ES-I3 (cell line): ENCODE data around the gene DRG2.

Experiments
- H3K36me3 ChIP-seq: 2 replicates; pipeline ENCODE4 v1.6.1; 2013; ENCODE audit warnings: mild to moderate bottlenecking, low read length, control low read depth, moderate library complexity; ENCODE audit not compliant: insufficient read depth
- H3K4me1 ChIP-seq: 2 replicates; pipeline ENCODE4 v1.6.1; 2013; ENCODE audit warnings: mild to moderate bottlenecking, control low read depth, low read length; ENCODE audit not compliant: insufficient read depth
- H3K9ac ChIP-seq: 2 replicates; pipeline ENCODE4 v1.6.1; 2013; ENCODE audit warnings: low read depth, mild to moderate bottlenecking, low read length, moderate library complexity
- H3K9me3 ChIP-seq: 2 replicates; pipeline ENCODE4 v1.6.1; 2013; ENCODE audit warnings: mild to moderate bottlenecking, low read length, moderate library complexity; ENCODE audit not compliant: control insufficient read depth, insufficient read depth

DRG2 gene

DNA sequence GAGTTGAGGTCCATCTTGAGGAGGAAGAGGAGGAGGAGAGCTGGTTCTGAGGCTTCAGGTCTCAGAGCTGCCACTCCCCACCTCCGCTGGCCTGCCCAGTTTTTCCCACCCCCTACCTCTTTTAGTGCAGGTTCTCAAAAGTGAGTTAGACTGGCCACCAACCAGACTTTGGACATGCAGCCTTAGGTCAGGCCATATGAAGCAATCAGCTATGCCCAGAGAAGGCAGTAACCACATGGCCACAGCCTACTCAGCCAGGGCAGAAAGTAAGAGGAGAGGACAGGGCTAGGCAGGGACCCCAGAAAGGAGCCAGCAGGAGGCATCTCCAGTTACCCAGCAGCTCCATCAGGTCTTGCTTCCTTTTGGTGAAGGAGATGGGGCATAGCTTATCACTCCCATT is 29.8 kb downstream of the DRG2 start:
- H3K9ac ChIP-seq = no peak overlapping the region

DNA sequence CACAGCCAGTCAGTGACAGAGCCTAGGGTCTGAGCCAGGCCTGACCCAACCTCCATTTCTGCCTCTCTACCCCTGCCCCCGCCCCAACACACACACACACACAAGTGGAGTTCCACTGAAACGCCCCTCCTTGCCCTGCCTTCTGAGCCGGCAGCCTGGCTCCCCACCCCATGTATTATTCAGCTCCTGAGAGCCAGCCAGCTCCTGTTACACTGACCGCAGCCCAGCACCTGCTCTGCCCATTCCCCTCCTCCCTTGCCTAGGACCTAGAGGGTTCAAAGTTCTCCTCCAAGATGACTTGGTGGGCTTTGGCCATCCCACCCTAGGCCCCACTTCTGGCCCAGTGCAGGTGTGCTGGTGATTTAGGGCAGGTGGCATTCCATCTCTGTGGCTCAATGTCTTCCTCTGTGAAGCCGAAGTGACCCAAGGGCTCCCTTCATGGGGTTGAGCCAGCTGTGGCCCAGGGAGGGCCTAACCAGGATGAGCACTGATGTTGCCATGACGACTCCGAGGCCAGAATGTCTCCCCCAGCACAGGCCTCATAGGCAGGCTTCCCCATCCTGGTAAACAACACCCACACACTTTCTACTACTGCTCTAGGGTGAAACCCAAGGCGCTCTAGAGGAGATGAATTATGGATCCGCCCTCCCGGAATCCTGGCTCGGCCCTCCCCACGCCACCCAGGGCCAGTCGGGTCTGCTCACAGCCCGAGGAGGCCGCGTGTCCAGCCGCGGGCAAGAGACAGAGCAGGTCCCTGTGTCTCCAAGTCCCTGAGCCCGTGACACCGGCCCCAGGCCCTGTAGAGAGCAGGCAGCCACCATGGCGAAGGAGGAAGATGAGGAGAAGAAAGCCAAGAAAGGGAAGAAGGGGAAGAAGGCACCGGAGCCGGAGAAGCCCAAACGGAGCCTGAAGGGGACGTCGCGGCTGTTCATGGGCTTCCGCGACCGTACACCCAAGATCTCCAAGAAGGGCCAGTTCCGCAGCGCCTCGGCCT is 30.5 kb downstream of the DRG2 start:
- H3K9me3 ChIP-seq = peaks cover 4% of the 10 kb centered on the region; the same call in 1 of the 2 replicates
- no peaks in the 10 kb centered on the region for H3K36me3 ChIP-seq
- H3K9ac ChIP-seq = no peak overlapping the region
- no peaks in the 10 kb centered on the region; the same call in 1 of the 2 replicates for H3K4me1 ChIP-seq

More for the DNA sequence above, 29.8 kb downstream of the DRG2 start:
- H3K4me1 ChIP-seq = no peaks in the 10 kb centered on the region; the same call in 1 of the 2 replicates
- no peaks in the 10 kb centered on the region for H3K36me3 ChIP-seq
- peaks cover 4% of the 10 kb centered on the region; the same call in 1 of the 2 replicates for H3K9me3 ChIP-seq

DNA sequence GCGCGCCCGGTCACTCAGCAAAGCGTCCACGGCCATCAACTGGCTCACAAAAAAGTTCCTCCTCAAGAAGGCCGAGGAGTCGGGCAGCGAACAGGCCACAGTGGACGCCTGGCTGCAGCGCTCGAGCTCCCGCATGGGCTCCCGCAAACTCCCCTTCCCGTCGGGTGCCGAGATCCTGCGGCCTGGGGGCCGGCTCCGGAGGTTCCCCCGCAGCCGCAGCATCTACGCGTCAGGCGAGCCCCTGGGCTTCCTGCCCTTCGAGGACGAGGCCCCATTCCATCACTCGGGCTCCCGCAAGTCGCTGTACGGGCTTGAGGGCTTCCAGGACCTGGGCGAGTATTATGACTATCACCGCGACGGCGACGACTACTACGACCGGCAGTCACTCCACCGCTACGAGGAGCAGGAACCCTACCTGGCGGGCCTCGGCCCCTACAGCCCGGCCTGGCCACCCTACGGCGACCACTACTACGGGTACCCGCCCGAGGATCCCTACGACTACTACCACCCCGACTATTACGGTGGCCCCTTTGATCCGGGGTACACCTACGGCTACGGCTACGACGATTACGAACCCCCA is 31.5 kb downstream of the DRG2 start:
- no peak overlapping the region for H3K9ac ChIP-seq
- peaks cover 4% of the 10 kb centered on the region; the same call in 1 of the 2 replicates for H3K9me3 ChIP-seq
- H3K4me1 ChIP-seq = no peaks in the 10 kb centered on the region
- no peaks in the 10 kb centered on the region for H3K36me3 ChIP-seq

DNA sequence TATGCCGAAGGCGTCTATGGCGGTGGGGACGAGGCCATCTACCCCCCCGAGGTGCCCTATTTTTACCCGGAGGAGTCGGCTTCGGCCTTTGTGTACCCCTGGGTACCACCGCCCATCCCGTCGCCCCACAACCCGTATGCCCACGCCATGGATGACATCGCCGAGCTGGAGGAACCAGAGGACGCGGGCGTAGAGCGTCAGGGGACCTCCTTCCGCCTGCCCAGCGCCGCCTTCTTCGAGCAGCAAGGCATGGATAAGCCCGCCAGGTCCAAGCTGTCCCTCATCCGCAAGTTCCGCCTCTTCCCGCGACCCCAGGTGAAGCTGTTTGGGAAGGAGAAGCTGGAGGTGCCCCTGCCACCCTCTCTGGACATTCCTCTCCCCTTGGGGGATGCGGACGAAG is 32.2 kb downstream of the DRG2 start:
- Histone ChIP-seq H3K36me3 (no peaks in the 10 kb centered on the region), H3K9me3 (peaks cover 4% of the 10 kb centered on the region; the same call in 1 of the 2 replicates), H3K9ac (no peak overlapping the region), H3K4me1 (no peaks in the 10 kb centered on the region)

DNA sequence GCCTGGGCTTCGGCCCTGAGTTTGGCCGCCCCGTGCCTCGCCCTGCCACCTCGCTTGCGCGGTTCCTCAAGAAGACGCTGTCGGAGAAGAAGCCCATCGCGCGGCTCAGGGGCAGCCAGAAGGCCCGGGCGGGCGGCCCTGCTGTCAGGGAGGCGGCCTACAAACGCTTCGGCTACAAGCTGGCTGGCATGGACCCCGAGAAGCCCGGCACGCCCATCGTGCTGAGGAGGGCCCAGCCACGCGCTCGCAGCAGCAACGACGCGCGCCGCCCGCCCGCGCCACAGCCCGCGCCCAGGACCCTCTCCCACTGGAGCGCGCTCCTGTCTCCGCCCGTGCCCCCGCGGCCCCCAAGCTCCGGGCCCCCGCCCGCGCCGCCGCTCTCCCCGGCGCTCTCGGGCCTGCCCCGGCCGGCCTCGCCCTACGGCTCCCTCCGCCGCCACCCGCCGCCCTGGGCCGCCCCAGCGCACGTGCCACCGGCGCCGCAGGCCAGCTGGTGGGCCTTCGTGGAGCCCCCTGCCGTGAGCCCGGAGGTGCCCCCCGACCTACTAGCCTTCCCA is 32.8 kb downstream of the DRG2 start:
- peaks cover 4% of the 10 kb centered on the region; the same call in 1 of the 2 replicates for H3K9me3 ChIP-seq
- no peaks in the 10 kb centered on the region for H3K36me3 ChIP-seq
- H3K4me1 ChIP-seq = no peaks in the 10 kb centered on the region
- H3K9ac ChIP-seq = no peak overlapping the region

DNA sequence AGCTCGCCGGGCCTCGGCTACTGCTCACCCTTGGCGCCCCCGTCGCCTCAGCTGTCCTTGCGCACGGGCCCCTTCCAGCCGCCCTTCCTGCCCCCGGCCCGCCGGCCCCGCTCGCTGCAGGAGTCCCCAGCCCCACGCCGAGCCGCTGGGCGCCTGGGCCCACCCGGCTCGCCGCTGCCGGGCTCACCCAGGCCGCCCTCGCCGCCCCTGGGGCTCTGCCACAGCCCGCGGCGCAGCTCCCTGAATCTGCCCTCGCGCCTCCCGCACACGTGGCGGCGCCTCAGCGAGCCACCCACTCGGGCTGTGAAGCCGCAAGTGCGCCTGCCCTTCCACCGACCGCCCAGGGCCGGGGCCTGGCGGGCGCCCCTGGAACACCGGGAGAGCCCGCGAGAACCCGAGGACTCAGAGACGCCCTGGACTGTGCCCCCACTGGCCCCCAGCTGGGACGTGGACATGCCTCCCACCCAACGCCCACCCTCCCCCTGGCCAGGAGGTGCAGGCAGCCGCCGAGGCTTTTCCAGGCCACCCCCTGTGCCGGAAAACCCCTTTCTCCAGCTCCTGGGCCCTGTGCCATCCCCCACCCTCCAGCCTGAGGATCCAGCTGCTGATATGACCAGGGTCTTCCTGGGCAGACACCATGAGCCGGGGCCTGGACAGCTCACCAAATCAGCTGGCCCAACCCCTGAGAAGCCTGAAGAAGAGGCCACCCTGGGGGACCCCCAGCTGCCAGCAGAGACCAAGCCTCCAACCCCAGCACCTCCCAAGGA is 33.6 kb downstream of the DRG2 start:
- no peak overlapping the region for H3K9ac ChIP-seq

DNA sequence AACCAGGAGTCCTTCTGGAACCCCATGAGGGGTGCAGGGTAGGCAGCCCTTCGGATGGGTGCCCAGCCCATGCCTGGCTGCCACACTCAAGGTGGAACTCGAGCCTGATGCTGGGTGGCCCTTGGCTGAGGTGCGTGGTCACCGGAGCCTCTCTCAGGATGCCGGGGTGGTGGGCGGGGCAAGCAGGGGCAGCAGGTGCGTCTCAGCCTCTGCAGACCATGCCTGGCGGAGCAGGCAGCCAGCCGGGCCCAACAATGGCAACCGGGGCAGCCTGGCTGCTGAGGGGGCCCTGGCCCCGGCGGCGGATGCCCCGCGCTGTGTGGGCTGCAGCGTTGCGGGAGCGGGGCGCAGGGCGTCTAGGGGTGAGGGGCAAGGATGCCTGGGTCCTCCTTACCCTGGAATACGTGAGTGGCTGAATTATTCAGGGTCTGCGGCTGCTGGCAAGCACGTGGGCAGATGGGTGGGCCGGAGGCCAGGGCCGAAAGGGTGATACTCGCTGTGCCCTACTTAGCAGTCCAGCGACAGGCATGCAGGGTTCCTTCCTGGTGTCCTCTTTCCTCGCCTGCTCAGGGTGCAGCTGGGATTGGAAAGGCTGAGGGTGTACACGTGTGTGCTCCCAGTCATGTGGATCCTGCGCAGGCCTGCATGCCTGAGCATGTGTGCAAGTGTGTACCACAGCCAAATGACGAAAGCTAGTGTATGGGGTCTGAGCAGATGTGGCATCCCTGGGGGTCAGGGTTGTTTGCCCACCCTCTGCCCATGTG is 35.4 kb downstream of the DRG2 start:
- peaks cover 4% of the 10 kb centered on the region; the same call in 1 of the 2 replicates for H3K9me3 ChIP-seq
- no peaks in the 10 kb centered on the region for H3K36me3 ChIP-seq
- H3K9ac ChIP-seq = no peak overlapping the region
- H3K4me1 ChIP-seq = no peaks in the 10 kb centered on the region

More for the DNA sequence above, 33.6 kb downstream of the DRG2 start:
- Histone ChIP-seq H3K4me1 (no peaks in the 10 kb centered on the region), H3K36me3 (no peaks in the 10 kb centered on the region), H3K9me3 (peaks cover 4% of the 10 kb centered on the region; the same call in 1 of the 2 replicates)

DNA sequence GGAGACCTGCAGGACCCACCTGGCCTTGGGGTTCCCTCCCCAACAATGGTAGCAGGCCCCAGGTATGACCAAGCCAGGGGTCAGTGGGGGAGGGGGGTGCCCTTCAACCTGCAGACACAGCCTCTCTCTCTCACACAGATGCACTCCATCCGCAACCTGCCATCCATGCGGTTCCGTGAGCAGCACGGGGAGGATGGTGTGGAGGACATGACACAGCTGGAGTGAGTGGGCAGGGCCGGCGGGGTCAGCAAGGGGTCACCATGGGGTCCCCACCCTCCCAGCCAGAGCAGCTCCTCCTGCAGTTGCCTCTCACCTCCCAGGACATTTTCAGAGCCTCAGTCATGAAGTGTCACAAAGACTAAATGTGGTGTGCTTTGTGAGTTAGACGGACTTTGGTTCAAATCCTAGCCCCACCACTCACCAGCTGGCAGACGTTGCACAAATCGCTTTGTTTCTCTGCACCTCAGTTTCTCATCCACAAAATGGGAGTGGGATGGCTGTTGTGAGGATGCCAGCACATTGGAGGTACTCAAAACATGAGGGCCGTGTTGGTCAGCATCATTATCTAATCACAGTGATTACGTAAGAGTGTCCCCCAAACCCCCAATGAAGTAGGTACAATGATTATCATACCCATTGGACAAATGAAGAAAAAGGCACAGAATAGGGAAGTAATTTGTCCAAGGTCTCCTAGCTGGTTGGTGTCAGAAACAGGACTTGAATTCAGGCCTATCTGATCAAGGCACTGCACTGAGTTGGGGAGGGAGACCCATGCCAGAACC is 36.8 kb downstream of the DRG2 start:
- Histone ChIP-seq H3K4me1 (no peaks in the 10 kb centered on the region), H3K9ac (no peak overlapping the region), H3K36me3 (no peaks in the 10 kb centered on the region), H3K9me3 (no peaks in the 10 kb centered on the region)

DNA sequence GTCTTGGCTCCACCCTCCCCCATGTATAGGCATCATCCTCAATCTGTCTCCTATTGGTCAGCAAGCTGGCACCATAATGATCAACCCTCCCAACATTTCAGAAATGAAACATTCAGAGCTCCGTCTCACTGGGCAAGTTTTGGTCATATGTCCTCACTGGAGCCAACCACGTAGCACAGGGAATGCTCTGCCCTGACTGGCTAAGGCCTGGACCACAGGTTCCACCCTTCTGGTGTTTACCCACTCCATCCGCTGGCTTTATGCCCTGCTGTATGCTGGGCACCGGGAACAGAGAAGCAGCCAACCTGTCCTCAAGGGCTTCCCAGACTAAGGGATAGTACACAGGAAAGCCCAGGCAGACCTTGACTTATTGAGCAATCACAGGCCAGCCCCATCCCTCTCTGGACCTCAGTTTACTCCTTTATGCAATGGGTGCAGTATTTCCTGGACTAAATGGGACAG is 41.3 kb downstream of the DRG2 start:
- Histone ChIP-seq H3K4me1 (no peaks in the 10 kb centered on the region), H3K9ac (no peak overlapping the region), H3K36me3 (no peaks in the 10 kb centered on the region), H3K9me3 (no peaks in the 10 kb centered on the region)

DNA sequence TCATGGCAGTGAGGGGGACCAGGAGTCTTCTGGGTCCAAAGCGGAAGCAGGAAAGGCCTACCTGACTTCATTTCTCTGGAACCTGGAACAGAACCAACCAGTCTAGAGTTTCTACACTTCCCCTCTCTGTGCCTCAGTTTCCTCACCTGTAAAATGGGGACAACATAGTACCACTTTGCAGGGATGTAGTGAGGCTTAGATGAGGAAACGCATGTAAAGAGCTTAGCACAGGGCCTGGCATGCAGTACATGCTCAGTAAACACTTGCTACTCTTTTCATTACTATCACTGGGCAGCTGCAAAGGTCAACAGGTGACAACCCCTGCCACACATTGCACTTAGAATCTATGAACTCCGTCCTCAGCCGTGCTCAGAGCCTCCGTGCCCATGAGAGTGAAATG is 45.0 kb downstream of the DRG2 start:
- Histone ChIP-seq H3K9ac (no peak overlapping the region), H3K36me3 (no peaks in the 10 kb centered on the region), H3K4me1 (no peaks in the 10 kb centered on the region; the same call in 1 of the 2 replicates), H3K9me3 (no peaks in the 10 kb centered on the region)

DNA sequence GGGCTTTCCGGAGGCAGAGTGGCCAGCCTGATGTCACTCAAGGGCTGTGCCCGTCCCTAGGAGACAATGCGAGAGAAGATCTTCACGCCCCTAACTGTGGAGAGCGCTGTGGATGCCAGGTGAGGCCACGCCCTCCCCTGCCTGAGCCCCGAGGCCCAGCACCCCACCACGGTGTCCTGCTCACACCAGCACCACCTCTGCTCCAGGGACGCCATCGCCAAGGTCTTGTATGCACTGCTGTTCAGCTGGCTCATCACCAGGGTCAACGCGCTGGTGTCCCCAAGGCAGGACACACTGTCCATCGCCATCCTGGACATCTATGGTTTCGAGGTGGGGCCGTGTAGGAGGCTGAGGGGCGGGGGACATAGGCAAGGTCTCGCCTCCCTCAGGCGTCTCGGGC is 48.6 kb downstream of the DRG2 start:
- no peak overlapping the region for H3K9ac ChIP-seq
- no peaks in the 10 kb centered on the region for H3K36me3 ChIP-seq
- no peaks in the 10 kb centered on the region for H3K9me3 ChIP-seq
- no peaks in the 10 kb centered on the region; the same call in 1 of the 2 replicates for H3K4me1 ChIP-seq

DNA sequence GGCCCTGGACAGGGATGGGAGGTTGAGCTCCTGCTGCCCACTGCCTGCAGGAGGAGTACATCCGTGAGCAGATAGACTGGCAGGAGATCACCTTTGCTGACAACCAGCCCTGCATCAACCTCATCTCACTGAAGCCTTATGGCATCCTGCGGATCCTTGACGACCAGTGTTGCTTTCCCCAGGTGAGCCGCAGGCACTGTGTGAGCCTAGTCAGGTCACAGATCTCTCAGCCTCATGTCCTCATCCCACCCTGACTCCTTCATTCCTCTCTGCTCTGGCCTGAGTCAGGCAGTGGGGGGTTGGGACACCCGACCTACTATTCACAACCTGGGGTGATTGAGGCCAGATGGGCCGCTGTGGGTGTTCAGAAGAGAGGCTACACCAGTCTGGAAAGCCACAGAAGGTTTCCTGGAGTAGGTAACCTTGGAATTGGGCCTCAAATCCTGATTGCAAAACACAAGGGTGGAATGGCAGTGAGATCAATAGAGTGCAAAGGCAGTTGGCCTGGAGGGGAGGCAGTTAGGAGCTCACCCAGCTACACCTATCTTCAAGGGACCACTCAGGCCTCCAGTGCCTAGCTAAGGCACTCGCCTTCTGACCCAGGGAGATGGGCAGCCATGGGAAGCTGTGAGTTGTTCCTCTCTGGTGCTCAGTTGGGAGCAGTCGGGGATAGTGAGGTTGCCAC is 50.5 kb downstream of the DRG2 start:
- no peak overlapping the region for H3K9ac ChIP-seq
- H3K9me3 ChIP-seq = no peaks in the 10 kb centered on the region
- H3K4me1 ChIP-seq = peaks cover 4% of the 10 kb centered on the region; the same call in 1 of the 2 replicates
- no peaks in the 10 kb centered on the region for H3K36me3 ChIP-seq
